AG09309 (cell line): ENCODE measurements around the gene TTLL8.

ENCODE experiments used
- DNase-seq: peaks from one replicate; pipeline ENCODE4 v3.0.0-alpha.2; 2010; ENCODE audit warnings: low read depth
- H3K4me3 ChIP-seq: 2 replicates; pipeline ENCODE4 v1.5.1; 2011; ENCODE audit warnings: mild to moderate bottlenecking, low read depth, low read length, moderate library complexity; ENCODE audit not compliant: control insufficient read depth
- TF ChIP-seq, protein P1 (sequence below): IDR thresholded peaks from 2 replicates; pipeline ENCODE4 v1.5.1; 2011; ENCODE audit warnings: mild to moderate bottlenecking, low read depth, low read length, inconsistent platforms; ENCODE audit not compliant: insufficient read depth, control insufficient read depth; ENCODE audit errors: missing control alignments

TTLL8 gene

DNA sequence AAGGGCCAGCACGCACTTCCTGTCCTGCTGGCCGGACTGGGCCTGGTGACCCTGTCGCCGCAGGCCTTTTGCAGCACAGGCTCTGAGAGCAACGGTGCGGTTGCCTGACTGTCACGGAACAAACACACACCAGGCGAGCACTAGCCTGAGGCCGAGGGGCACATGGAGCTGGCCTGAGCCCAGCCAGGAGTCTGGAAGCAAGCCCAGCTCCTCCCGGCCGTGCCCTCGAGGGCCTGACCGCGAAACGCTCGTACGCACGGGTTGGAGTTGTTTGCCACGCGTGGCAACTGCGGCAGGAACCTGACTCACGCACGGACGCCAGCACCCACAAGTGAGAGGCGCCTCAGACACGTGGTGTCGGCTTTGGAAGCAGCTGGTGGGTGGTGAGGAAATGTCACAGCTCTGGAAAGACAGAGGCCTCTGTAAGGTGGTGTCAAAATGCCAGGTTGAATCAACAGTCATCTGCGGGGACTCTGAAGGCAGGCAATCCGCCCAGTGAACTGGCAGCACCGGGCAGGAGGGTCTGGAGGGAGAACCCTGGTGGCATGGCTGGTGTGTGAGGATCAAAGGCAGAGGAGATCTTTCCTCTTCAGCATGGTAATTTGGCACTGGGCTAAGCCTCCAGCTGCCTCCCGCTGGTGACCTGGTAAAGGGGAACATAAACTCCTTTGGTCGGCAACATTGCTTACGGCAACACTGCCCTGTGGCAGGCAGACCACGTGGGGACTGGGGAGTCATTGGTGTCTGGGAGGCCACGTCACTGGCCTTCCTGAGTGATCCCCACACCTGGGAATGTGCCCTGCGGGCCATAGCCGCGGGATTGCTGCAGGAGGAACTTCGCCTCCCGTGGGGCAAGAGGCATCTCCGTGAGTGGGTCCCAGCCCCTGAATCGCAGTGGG lies 30.2 kb downstream of the TTLL8 start:
- no peak for DNase-seq
- TF ChIP-seq, protein P1, sequence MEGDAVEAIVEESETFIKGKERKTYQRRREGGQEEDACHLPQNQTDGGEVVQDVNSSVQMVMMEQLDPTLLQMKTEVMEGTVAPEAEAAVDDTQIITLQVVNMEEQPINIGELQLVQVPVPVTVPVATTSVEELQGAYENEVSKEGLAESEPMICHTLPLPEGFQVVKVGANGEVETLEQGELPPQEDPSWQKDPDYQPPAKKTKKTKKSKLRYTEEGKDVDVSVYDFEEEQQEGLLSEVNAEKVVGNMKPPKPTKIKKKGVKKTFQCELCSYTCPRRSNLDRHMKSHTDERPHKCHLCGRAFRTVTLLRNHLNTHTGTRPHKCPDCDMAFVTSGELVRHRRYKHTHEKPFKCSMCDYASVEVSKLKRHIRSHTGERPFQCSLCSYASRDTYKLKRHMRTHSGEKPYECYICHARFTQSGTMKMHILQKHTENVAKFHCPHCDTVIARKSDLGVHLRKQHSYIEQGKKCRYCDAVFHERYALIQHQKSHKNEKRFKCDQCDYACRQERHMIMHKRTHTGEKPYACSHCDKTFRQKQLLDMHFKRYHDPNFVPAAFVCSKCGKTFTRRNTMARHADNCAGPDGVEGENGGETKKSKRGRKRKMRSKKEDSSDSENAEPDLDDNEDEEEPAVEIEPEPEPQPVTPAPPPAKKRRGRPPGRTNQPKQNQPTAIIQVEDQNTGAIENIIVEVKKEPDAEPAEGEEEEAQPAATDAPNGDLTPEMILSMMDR, result no peak

DNA sequence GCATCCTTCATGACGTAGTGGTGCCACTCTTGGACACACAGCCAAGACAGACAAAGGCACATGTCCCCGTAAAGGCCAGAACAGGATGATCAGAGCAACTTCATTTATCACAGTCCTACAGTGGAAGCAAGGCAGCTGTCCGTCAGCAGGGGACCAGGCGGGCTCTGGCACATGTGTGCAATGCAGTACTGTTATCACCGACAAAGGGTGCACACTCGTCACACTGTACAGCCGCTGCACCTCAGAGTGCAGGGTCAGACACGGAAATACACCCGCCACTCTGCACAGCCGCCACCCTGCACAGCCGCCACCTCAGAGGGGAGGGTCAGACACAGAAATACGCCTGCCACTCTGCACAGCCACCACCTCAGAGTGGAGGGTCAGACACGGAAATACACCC lies 32.1 kb downstream of the TTLL8 start:
- TF ChIP-seq, protein P1, result no peak
- DNase-seq, result no peak

More for the DNA sequence above, 30.2 kb downstream of the TTLL8 start:
- no peak overlapping the region for H3K4me3 ChIP-seq

DNA sequence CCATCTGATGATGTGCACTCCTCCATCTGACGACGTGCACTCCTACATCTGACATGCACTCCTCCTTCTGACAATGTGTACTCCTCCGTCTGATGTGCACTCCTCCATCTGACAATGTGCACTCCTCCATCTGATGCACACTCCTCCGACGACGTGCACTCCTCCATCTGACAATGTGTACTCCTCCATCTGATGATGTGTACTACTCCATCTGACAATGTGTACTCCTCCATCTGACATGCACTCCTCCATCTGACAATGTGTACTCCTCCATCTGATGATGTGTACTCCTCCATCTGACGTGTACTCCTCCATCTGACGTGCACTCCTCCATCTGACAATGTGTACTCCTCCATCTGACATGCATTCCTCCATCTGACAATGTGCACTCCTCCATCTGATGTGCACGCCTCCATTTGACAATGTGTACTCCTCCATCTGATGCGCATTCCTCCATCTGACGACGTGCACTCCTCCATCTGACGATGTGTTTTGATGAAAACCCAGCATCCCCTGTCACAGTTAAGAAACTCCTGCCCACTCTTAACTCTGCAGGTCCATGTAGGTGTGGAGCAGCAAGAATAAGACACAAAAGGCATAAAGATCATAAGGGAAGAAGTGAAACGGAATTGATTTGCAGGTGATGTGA lies 35.8 kb downstream of the TTLL8 start:
- DNase-seq, result no peak
- TF ChIP-seq, protein P1, result no peak
- H3K4me3 ChIP-seq, result no peak overlapping the region

More for the DNA sequence above, 32.1 kb downstream of the TTLL8 start:
- H3K4me3 ChIP-seq, result no peak overlapping the region

DNA sequence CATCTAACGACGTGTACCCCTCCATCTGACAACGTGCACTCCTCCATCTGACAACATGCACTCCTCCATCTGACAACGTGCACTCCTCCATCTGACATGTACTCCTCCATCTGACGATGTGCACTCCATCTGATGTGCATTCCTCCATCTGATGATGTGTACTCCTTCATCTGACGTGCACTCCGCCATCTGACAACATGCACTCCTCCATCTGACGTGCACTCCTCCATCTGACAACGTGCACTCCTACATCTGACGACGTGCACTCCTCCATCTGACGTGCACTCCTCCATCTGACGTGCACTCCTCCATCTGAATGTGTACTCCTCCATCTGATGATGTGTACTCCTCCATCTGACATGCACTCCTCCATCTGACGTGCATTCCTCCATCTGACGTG lies 37.5 kb downstream of the TTLL8 start:
- DNase-seq, result no peak
- TF ChIP-seq, protein P1, result no peak

DNA sequence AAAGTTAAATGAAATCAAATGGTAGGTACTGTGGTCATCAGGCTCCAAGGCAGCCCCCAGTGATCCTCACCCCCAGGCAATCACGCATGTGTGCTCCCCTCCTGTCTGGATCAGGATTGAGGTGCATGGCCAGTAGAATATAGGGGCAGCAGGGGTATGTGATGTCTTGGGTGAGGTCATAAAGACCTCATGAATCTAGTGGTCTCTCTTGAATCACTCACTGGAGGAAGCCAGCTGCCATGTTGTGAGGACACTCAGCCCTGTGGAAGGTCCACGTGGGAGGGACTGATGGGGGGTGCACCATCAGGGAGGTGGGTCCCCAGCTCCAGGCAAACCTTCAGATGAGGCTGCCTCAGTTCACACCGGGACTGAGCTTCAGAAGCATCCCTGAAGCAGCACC lies 38.8 kb downstream of the TTLL8 start:
- no peak for DNase-seq
- TF ChIP-seq, protein P1, result no peak

More for the DNA sequence above, 37.5 kb downstream of the TTLL8 start:
- H3K4me3 ChIP-seq, result no peak overlapping the region

DNA sequence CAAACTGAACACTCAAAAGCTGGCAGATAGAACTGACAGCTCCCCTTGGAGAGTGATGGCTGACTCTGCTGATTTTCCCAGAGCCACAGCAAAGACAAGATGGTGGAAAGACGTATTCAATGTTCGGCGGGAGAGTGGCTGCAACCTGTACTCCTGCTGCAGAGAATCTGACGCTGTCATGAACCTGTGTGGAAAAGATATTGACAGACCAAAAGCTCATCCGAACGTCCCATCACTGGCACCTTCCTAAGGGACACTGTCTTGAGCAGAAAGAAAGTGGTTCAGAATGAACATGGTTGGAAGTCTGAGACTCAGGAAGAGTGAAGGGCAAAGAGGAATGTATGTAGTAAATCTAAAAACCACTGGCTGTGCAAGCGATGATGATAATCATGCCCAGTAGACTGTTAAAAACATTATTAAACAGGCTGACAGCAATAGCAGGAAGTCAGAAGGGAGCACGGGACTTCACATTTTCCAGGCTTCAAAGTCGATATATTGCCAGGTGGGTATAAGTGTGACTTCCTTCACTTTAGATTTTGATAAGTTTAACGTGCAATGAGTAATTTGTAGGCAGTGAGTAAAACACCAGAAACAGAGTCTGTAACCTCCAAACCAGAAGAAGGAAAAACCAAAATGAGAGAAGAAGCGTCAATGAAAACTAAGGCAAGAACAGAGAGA lies 39.4 kb downstream of the TTLL8 start:
- no peak for DNase-seq
- TF ChIP-seq, protein P1, result no peak
- no peak overlapping the region for H3K4me3 ChIP-seq

More for the DNA sequence above, 38.8 kb downstream of the TTLL8 start:
- H3K4me3 ChIP-seq, result no peak overlapping the region
